Dendritic cell treated with granulocyte-macrophage colony-stimulating factor and Interleukin-4, amounts not matched to agents 40 ng/mL and 50 ng/mL, for 4 days (primary cell): ENCODE measurements around the gene ADGRG3.

Source experiments
- H3K27ac Mint-ChIP-seq: one replicate; pipeline ENCODE4 v1.8.0; 2022; ENCODE audit warnings: mild to moderate bottlenecking, mixed read lengths
- H3K27me3 Mint-ChIP-seq: one replicate; pipeline ENCODE4 v1.8.0; 2022; ENCODE audit warnings: mild to moderate bottlenecking, mixed read lengths
- H3K36me3 Mint-ChIP-seq: one replicate; pipeline ENCODE4 v1.8.0; 2022; ENCODE audit warnings: low read depth, mixed read lengths
- H3K4me1 Mint-ChIP-seq: one replicate; pipeline ENCODE4 v1.8.0; 2022; ENCODE audit warnings: low read depth, mixed read lengths
- H3K4me3 Mint-ChIP-seq: one replicate; pipeline ENCODE4 v1.8.0; 2022; ENCODE audit warnings: mild to moderate bottlenecking, moderate library complexity, mixed read lengths
- H3K9me3 Mint-ChIP-seq: one replicate; pipeline ENCODE4 v1.8.0; 2022; ENCODE audit warnings: mixed read lengths
- intact Hi-C: fragments of 100-400 bp; cut with micrococcal nuclease; formaldehyde crosslinking; loops from one replicate; pipeline ENCODE4 v1.15.0; 2022

The ADGRG3 gene

GRCh38 chr16:57668263-57668571 lies at the start of gene ADGRG3:
TSS of gene ADGRG3 (plus strand) at chr16:57668306. CDS start at chr16:57668348, 42 bp downstream.
- Mint-ChIP-seq H3K27me3 (peaks cover 13% of the 10 kb centered on the region), H3K9me3 (no peaks in the 10 kb centered on the region), H3K36me3 (no peaks in the 10 kb centered on the region), H3K27ac (no peak within 1 kb of the TSS), H3K4me3 (no peak within 1 kb of the TSS), H3K4me1 (peaks cover 38% of the 10 kb centered on the region)
- intact Hi-C loops, result no loop called here

GRCh38 chr16:57619133-57619605 lies 48.9 kb upstream of the ADGRG3 start:
- Mint-ChIP-seq H3K27me3 (peaks cover 9% of the 10 kb centered on the region), H3K36me3 (no peaks in the 10 kb centered on the region), H3K9me3 (no peaks in the 10 kb centered on the region), H3K4me3 (no peak overlapping the region), H3K27ac (no peak overlapping the region), H3K4me1 (no peaks in the 10 kb centered on the region)
- intact Hi-C loops, result no loop called here

- H3K4me1 Mint-ChIP-seq, result no peaks in the 10 kb centered on the region
- H3K9me3 Mint-ChIP-seq, result no peaks in the 10 kb centered on the region
- intact Hi-C loops, result no loop called here
- peaks cover 12% of the 10 kb centered on the region for H3K27me3 Mint-ChIP-seq
- H3K4me3 Mint-ChIP-seq, result no peak overlapping the region
- no peaks in the 10 kb centered on the region for H3K36me3 Mint-ChIP-seq
- no peak overlapping the region for H3K27ac Mint-ChIP-seq
Measured at GRCh38 chr16:57619606-57620334, 48.3 kb upstream of the ADGRG3 start.

GRCh38 chr16:57620335-57621231 lies 47.5 kb upstream of the ADGRG3 start:
- Mint-ChIP-seq H3K27ac (no peak overlapping the region), H3K9me3 (no peaks in the 10 kb centered on the region), H3K4me1 (peaks cover 5% of the 10 kb centered on the region), H3K27me3 (peaks cover 20% of the 10 kb centered on the region), H3K4me3 (no peak overlapping the region), H3K36me3 (no peaks in the 10 kb centered on the region)
- intact Hi-C loops, result no loop called here

GRCh38 chr16:57621521-57622271 lies 46.4 kb upstream of the ADGRG3 start:
- intact Hi-C loops, result no loop called here
- Mint-ChIP-seq H3K36me3 (no peaks in the 10 kb centered on the region), H3K27me3 (peaks cover 29% of the 10 kb centered on the region), H3K4me3 (no peak overlapping the region), H3K4me1 (peaks cover 5% of the 10 kb centered on the region), H3K9me3 (no peaks in the 10 kb centered on the region), H3K27ac (no peak overlapping the region)

GRCh38 chr16:57622361-57623250 lies 45.5 kb upstream of the ADGRG3 start:
- H3K4me1 Mint-ChIP-seq, result peaks cover 5% of the 10 kb centered on the region
- H3K9me3 Mint-ChIP-seq, result no peaks in the 10 kb centered on the region
- H3K36me3 Mint-ChIP-seq, result no peaks in the 10 kb centered on the region
- H3K27me3 Mint-ChIP-seq, result peaks cover 37% of the 10 kb centered on the region
- intact Hi-C loops, result no loop called here
- no peak overlapping the region for H3K27ac Mint-ChIP-seq
- no peak overlapping the region for H3K4me3 Mint-ChIP-seq

DNA sequence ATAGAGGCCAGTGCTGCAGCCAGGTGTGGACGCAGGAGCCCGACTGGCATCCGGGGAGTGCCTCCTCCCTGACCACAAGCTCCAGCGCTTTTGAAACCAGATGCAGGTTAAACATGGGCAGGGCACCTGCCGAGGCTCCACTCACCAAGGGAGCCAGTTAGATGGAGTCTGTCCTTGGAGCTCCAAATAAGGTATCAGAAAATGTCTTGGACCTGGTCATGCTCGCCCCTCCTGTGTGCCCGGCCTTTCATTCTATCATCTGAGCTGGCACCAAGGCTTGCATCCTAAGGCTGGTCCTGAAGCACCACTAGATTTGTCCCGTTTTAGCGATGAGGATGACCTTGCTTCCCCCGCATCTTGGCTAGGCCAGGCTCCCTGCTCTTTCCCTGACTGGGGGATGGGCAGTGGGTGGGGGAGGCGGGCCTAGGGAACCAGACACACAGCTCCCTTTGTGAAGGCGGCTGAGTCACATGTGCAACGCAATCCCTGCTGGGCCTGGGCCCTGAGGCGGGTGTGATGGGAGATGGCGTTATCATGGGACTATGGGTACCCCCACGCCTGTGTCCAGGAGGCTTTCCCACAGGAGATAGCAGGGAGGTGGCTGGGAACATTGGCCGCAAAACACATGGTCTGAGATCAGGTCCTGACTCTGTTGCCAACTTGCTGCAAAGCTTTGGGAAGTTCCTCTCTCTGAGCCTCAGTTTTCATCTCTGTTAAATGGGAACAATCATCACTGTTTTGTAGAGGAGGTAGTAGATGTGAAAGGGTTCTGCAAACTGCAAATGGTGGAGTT lies 44.7 kb upstream of the ADGRG3 start:
- Mint-ChIP-seq H3K36me3 (no peaks in the 10 kb centered on the region), H3K4me1 (peaks cover 9% of the 10 kb centered on the region), H3K9me3 (no peaks in the 10 kb centered on the region), H3K27ac (no peak overlapping the region), H3K27me3 (peaks cover 45% of the 10 kb centered on the region), H3K4me3 (no peak overlapping the region)
- intact Hi-C loops, result no loop called here

DNA sequence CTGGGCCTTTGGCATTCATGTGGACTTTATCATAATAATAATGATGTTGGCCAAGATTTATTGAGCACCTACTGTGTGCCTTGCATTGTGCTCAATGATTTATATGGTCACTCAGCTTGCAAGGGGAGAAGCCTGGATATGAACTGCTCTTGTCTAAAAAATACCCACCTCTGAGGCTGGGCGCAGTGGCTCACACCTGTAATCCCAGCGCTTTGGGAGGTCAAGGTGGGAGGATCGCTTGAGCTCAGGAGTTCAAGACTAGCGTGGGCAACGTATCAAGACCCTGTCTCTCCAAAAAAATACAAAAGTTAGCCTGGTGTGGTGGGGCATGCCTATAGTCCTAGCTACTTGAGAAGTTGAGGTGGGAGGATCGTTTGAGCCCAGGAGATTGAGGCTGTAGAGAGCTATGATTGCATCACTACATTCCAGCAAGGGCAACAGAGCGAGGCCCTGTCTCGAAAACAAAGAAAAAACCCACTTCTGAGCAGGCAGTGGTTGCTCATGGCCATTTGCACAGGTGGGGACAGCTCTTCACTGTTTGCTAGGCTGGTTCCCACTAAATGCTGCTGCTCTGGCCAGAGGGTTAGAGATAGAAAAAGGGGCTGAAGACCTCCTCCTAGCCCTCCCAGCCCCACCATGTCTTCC lies 43.9 kb upstream of the ADGRG3 start:
- Mint-ChIP-seq H3K9me3 (no peaks in the 10 kb centered on the region), H3K36me3 (no peaks in the 10 kb centered on the region), H3K27me3 (peaks cover 49% of the 10 kb centered on the region), H3K4me3 (no peak overlapping the region), H3K4me1 (peaks cover 16% of the 10 kb centered on the region), H3K27ac (no peak overlapping the region)
- intact Hi-C loops, result no loop called here

DNA sequence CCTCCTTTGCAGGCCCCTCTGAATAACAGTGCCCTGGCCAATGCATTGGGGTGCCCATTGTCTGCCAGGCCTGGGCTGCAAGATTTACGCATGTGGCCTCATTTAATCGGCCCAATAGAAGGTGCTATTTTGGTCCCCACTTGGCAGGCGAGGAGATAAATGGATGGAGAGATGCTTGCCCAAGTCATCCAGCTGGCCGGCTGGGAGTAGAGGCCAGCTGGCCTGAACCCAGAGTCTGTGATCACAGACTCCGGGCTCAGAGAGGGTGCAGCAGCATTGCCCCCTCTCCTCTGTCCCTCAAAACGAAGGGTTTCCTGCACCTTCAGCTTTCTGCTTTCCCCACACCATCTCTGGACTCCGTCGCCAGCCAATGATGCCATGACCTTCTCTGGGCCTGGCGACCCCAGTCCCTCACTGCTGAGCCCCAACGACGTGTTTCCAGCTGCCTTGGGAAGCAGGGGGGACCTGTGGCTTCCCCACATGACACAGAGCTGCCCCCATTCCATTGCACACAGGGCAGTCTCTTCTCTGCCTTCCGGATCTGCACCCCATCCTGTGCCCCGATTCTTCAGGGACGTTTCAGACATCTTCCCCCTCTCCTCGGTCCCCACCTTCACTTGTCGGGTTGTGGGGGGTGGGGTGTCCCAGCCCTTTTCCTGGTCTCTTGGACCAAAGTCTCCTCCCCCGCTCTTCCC lies 43.2 kb upstream of the ADGRG3 start:
- Mint-ChIP-seq H3K9me3 (no peaks in the 10 kb centered on the region), H3K27me3 (peaks cover 54% of the 10 kb centered on the region), H3K4me1 (peaks cover 16% of the 10 kb centered on the region), H3K36me3 (no peaks in the 10 kb centered on the region), H3K27ac (no peak overlapping the region), H3K4me3 (no peak overlapping the region)
- intact Hi-C loops, result no loop called here

- peaks cover 71% of the 10 kb centered on the region for H3K27me3 Mint-ChIP-seq
- H3K4me1 Mint-ChIP-seq, result peaks cover 16% of the 10 kb centered on the region
- no peaks in the 10 kb centered on the region for H3K36me3 Mint-ChIP-seq
- H3K27ac Mint-ChIP-seq, result no peak overlapping the region
- H3K9me3 Mint-ChIP-seq, result no peaks in the 10 kb centered on the region
- intact Hi-C loops, result no loop called here
- no peak overlapping the region for H3K4me3 Mint-ChIP-seq
Measured at GRCh38 chr16:57626420-57627170, 41.5 kb upstream of the ADGRG3 start.

DNA sequence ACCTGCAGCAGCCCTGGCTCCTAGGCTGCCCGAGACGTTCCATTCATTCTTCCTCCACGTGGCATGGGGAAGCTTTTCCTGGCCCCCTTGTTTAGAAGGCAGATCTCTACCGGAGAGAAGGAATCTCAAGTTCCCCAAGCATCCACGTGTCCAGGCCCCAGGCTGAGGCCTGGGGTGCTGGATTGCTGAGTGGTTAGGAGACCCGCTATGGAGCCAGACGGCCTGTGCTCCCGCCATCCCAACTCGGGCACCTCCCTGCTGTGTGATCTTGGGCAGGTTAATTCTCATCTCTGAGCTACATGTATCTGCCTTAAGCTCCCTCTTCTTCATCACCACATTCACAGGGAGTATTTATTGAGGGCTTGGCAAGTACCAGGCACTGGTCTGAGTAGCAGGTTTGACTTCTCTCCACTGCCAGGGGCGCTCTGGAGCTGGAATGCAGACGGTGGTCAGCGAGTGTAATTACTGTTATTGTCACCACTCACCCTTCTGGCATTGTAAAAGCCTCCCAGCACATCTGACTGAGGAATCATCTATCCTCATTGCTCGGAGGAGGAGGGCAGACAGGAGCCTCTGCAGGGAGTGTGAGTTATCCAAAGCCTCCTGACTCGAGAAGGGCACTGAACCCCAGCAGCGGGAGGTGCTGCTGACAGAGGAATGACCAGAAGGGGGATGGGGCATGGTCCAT lies 40.8 kb upstream of the ADGRG3 start:
- H3K27me3 Mint-ChIP-seq, result peaks cover 72% of the 10 kb centered on the region
- no peak overlapping the region for H3K4me3 Mint-ChIP-seq
- no peaks in the 10 kb centered on the region for H3K36me3 Mint-ChIP-seq
- no peaks in the 10 kb centered on the region for H3K9me3 Mint-ChIP-seq
- no peak overlapping the region for H3K27ac Mint-ChIP-seq
- intact Hi-C loops, result no loop called here
- peaks cover 16% of the 10 kb centered on the region for H3K4me1 Mint-ChIP-seq
